NCI-H2107 treated with DMSO at 0.1 percent for 48 hours (cell line): ENCODE results near the gene TEDC1.
"Not testable (repeated sequence)": the region's sequence is repeated elsewhere in the genome, so short reads cannot be mapped to it uniquely, and the experiment has no call there.

Source experiments
- DNase-seq: peaks from one replicate; lab custom pipeline; 2025; ENCODE audit not compliant: unreplicated experiment; lab: John Stamatoyannopoulos, UW

TEDC1 gene

GRCh38 chr14:105536051-105536450 lies 45.0 kb downstream of the TEDC1 start:
- DNase-seq: no peak

GRCh38 chr14:105536691-105537579 lies 45.9 kb downstream of the TEDC1 start:
- no peak for DNase-seq

GRCh38 chr14:105537580-105538474 lies 46.8 kb downstream of the TEDC1 start:
- no peak for DNase-seq

- DNase-seq: no peak
Observed at GRCh38 chr14:105538481-105539049, 47.5 kb downstream of the TEDC1 start.

GRCh38 chr14:105540811-105541210 lies 49.8 kb downstream of the TEDC1 start:
- DNase-seq: no peak

GRCh38 chr14:105541218-105541875 lies 50.3 kb downstream of the TEDC1 start:
- no peak for DNase-seq

- DNase-seq: not testable (repeated sequence)
Observed at GRCh38 chr14:105545676-105546075, 54.6 kb downstream of the TEDC1 start.

- not testable (repeated sequence) for DNase-seq
Observed at GRCh38 chr14:105546410-105546809, 55.4 kb downstream of the TEDC1 start.

GRCh38 chr14:105547072-105547471 lies 56.0 kb downstream of the TEDC1 start:
- not testable (repeated sequence) for DNase-seq

GRCh38 chr14:105547741-105548169 lies 56.7 kb downstream of the TEDC1 start:
- DNase-seq: no peak
